GM19238 (cell line): ENCODE data around the gene STAM2.

Experiments used
- DNase-seq: peaks from one replicate; pipeline ENCODE4 v3.0.0; 2011; ENCODE audit warnings: low spot score; ENCODE audit not compliant: insufficient read length

The STAM2 gene

GRCh38 chr2:152072011-152072410, 103.6 kb downstream of the STAM2 start:
- DNase-seq, result no peak

- no peak for DNase-seq
Measured at GRCh38 chr2:152071518-152071917, 104.0 kb downstream of the STAM2 start.

DNA sequence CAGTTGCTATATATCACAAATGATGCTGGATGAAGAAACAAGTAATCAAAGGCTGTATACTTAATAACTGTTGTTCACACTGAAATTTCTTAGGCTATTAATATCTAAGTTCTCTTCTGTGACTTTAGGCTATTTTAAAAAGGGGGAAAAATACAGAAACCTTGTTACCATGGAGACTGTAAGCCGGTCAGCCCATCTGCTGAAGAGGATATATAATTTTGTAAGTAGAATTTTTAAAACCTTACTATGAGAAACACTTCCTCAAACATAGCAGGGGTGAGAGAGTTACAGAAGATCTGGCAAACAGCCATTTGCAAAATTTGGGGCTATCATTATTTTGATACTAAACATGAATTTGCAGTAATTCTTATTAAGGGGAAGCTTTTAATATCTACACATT, 104.5 kb downstream of the STAM2 start:
- DNase-seq, result no peak

GRCh38 chr2:152068226-152068625, 107.3 kb downstream of the STAM2 start:
- no peak for DNase-seq

GRCh38 chr2:152067823-152068222, 107.7 kb downstream of the STAM2 start:
- DNase-seq, result no peak
